Omental fat pad (tissue), 4 donors: ENCODE data around the gene C1QTNF8. TPM values are rescaled to one million over a fixed set of nuclear protein-coding genes. Genes with fewer than 3 reads are reported as not detected.

Source experiments
- ATAC-seq: fragments of 150-250 bp; one replicate; pipeline ENCODE4 v1.9.1; 2016; ENCODE audit warnings: mild to moderate bottlenecking, moderate library complexity; ENCODE audit not compliant: low FRiP score
- DNase-seq: peaks from one replicate; pipeline ENCODE4 v3.0.0-alpha.2; 2019; ENCODE audit warnings: low spot score
- total RNA-seq, 4 donors: library from RNA; depleted of rRNA; stranded (reverse); fragments of >200 nt; gene quantifications; one replicate each; pipeline ENCODE4 v1.1.0, GENCODE V29; 2016
- TF ChIP-seq, protein P1 (sequence below), 3 donors: fragments of 450-650 bp; IDR thresholded peaks; one replicate each; pipeline ENCODE4 v1.5.1; 2016 to 2017; ENCODE audit warnings: antibody characterized with exemption in 3 of 3, mild to moderate bottlenecking in 3 of 3, moderate library complexity in 2 of 3

The C1QTNF8 gene
- total RNA-seq, 4 donors from 2014 or later = not detected

GRCh38 chr16:1053121-1053521 lies 42.9 kb downstream of the C1QTNF8 start:
- TF ChIP-seq, protein P1, sequence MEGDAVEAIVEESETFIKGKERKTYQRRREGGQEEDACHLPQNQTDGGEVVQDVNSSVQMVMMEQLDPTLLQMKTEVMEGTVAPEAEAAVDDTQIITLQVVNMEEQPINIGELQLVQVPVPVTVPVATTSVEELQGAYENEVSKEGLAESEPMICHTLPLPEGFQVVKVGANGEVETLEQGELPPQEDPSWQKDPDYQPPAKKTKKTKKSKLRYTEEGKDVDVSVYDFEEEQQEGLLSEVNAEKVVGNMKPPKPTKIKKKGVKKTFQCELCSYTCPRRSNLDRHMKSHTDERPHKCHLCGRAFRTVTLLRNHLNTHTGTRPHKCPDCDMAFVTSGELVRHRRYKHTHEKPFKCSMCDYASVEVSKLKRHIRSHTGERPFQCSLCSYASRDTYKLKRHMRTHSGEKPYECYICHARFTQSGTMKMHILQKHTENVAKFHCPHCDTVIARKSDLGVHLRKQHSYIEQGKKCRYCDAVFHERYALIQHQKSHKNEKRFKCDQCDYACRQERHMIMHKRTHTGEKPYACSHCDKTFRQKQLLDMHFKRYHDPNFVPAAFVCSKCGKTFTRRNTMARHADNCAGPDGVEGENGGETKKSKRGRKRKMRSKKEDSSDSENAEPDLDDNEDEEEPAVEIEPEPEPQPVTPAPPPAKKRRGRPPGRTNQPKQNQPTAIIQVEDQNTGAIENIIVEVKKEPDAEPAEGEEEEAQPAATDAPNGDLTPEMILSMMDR (IDR thresholded peaks at IDR 0.05) = no peak
- ATAC-seq (no peak), DNase-seq (no peak)

- ATAC-seq (no peak), DNase-seq (no peak)
- TF ChIP-seq, protein P1 (IDR thresholded peaks at IDR 0.05) = no peak
Measured at GRCh38 chr16:1052721-1053120, 43.3 kb downstream of the C1QTNF8 start.

DNA sequence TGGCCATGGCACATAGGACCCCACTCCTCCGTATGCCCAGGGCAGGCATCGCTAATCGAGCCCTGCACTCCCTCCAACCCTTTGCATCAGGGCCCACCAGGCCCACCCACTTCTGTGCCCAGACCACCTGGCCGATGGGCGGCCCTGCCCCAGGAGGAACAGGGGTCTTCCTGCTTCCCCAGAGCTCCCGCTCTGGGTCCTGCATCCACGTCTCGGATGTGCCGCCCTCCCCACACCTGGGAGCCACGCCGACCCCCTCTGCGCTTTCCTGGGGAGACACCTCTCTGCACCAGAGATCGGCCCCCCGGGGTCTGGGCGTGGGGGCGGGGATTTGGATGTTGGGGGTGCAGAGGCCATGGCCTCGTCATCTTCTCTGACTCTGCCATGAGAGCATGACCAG lies 44.6 kb downstream of the C1QTNF8 start:
- TF ChIP-seq, protein P1 (IDR thresholded peaks at IDR 0.05) = no peak
- DNase-seq (no peak), ATAC-seq (no peak)

DNA sequence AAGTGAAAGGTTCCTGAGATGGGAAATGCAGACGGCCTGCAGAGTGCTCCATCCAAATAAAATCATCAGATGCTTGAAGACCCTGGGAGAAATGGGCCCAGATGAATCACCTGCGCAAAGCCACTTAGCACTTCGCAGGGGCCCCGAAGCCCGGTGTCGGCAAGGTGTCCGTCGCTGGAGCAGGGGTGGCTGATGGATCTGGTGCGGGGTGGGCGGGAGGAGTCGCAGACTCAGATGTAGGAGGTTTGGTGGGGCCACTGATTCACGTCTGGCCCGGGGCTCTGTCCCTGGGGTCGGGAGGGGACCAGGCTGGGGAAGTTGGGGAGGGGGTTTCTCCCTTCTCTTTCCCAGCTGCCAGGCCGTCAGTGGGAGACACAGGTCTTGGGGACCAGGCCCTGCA lies 45.1 kb downstream of the C1QTNF8 start:
- DNase-seq = no peak
- TF ChIP-seq, protein P1 (IDR thresholded peaks at IDR 0.05) = no peak
- ATAC-seq = no peak

- TF ChIP-seq, protein P1 (IDR thresholded peaks at IDR 0.05) = no peak
- ATAC-seq (no peak), DNase-seq (no peak)
Measured at GRCh38 chr16:1050516-1050915, 45.5 kb downstream of the C1QTNF8 start.

GRCh38 chr16:1049976-1050247 lies 46.1 kb downstream of the C1QTNF8 start:
- no peak for ATAC-seq

More at GRCh38 chr16:1049976-1050247, 46.1 kb downstream of the C1QTNF8 start:
- TF ChIP-seq, protein P1 (IDR thresholded peaks at IDR 0.05) = no peak
- no peak for DNase-seq
